Lower leg skin (tissue), 4 donors: ENCODE data around the gene GREM1. TPM values are rescaled to one million over a fixed set of nuclear protein-coding genes. Genes with fewer than 3 reads are reported as not detected.

ENCODE experiments used
- DNase-seq, 2 donors: peaks; one replicate each; pipeline ENCODE4 v3.0.0-alpha.2; 2019; ENCODE audit warnings: low spot score in 2 of 2
- H3K4me3 ChIP-seq: fragments of 200-600 bp; sonication (generic); 2 replicates; pipeline ENCODE4 v1.5.1; 2017; ENCODE audit warnings: mild to moderate bottlenecking, low read depth; ENCODE audit not compliant: poor library complexity, severe bottlenecking
- CTCF ChIP-seq, 3 donors: fragments of 450-650 bp; IDR thresholded peaks; one replicate each; pipeline ENCODE4 v1.5.1; 2016; ENCODE audit warnings: antibody characterized with exemption in 3 of 3, mild to moderate bottlenecking in 3 of 3, moderate library complexity in 2 of 3
- POLR2A ChIP-seq, 2 donors: fragments of 450-650 bp; IDR thresholded peaks; one replicate each; pipeline ENCODE4 v1.6.1; 2016 to 2017; ENCODE audit warnings: antibody characterized with exemption in 2 of 2, mild to moderate bottlenecking in 1 of 2, moderate library complexity in 1 of 2
- WGBS, 2 donors: methylation state at CpG; one replicate each; pipeline ENCODE4 v1.1.5; 2018; 5-methylcytosine and 5-hydroxymethylcytosine counted together
- intact Hi-C: fragments of 100-400 bp; cut with DNase I; formaldehyde crosslinking; loops from one replicate; pipeline ENCODE4 v1.15.0; 2023; ENCODE audit warnings: low total_unique reads
- total RNA-seq, 4 donors: library from RNA; depleted of rRNA; stranded (reverse); fragments of >200 nt; gene quantifications; one replicate each; pipeline ENCODE4 v1.1.0, GENCODE V29; 2016

The GREM1 gene
- total RNA-seq, 4 donors from 2014 or later: 1.2 to 5.5 (median 2.4) TPM

GRCh38 chr15:32736701-32737061, 18.9 kb downstream of the GREM1 start:
- no peak overlapping the region for H3K4me3 ChIP-seq
- no peak for TF ChIP-seq POLR2A (IDR thresholded peaks at IDR 0.05)
- TF ChIP-seq CTCF (IDR thresholded peaks at IDR 0.05): no peak
- intact Hi-C loops: no loop called here
- DNase-seq: no peak
- WGBS, 2 donors: 68 to 75% methylated on average over 2 of the region's 2 CpGs

- no peak for DNase-seq
- 84 to 86% methylated on average over 4 of the region's 4 CpGs for WGBS, 2 donors
- TF ChIP-seq POLR2A (IDR thresholded peaks at IDR 0.05) (no peak), CTCF (IDR thresholded peaks at IDR 0.05) (no peak)
- intact Hi-C loops: no loop called here
- H3K4me3 ChIP-seq: no peak overlapping the region
Observed at GRCh38 chr15:32737304-32737703, 19.5 kb downstream of the GREM1 start.

- intact Hi-C loops: no loop called here
- TF ChIP-seq CTCF (IDR thresholded peaks at IDR 0.05) (no peak), POLR2A (IDR thresholded peaks at IDR 0.05) (no peak)
- H3K4me3 ChIP-seq: no peak overlapping the region
- WGBS, 2 donors: 88 to 97% methylated on average over 1 of the region's 1 CpG
- DNase-seq: no peak
Observed at GRCh38 chr15:32738666-32739065, 20.9 kb downstream of the GREM1 start.

DNA sequence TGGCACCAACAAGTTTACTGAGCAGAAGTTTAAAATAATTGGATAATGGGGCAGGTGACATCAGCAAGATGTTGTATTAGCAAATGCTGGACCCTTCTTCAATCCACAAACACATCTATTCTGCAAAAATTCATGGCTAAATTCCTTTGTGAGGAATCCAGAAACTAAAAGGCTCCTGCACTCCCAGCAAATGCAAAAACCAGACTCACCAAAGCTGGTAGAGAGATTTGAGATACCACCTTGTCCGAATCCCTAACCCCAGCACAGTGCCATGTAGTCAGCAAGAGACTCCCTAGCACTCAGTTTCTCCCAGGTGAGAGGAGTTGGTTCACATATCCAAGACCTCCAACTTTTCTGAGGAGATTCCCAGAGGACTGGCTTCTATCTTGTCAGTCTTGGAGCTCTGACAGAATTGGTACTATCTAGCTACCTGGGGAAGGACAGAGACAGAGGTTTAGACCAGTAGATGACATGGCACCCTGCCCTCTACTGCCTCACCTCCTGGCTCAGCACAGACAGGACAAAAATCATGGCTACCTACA, 21.8 kb downstream of the GREM1 start:
- intact Hi-C loops: no loop called here
- H3K4me3 ChIP-seq: no peak overlapping the region
- WGBS, 2 donors: 86 to 92% methylated on average over 1 of the region's 1 CpG
- DNase-seq: no peak
- TF ChIP-seq POLR2A (IDR thresholded peaks at IDR 0.05): no peak
- TF ChIP-seq CTCF (IDR thresholded peaks at IDR 0.05): no peak

DNA sequence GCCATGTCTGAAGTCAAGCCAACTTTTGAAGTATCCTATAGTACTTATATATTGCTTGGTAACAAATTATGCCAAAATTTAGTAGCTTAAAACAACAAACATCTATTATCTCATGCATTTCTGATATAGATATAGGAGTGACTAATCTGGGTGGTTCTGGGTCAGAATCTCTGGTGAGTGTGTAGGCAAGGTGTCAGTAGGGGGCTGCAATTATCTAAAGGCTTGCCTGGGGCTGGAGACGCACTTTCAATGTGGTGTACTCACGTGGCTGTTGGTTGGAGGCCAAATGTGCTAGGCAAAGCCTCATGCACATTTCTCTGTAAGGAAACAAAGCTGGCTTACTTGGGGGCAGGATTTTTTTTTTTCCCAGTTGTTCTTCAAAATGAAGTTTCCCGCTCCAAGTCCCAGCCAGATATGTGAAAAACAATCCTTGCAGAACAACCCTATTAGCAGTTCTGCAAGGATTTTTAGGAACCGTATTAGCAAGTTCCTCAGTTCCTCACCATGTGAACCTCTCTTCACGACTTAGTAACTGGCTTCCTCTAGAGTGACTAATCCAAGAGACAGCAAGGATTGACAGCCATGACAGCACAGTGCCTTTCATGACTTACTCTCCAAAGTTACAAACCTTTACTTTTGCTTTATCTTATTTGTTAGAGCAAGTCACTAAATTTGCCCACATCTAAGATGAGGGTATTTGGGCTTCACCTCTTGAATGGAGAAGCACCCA, 25.8 kb downstream of the GREM1 start:
- no peak for TF ChIP-seq CTCF (IDR thresholded peaks at IDR 0.05)
- no peak for TF ChIP-seq POLR2A (IDR thresholded peaks at IDR 0.05)
- WGBS, 2 donors: 36 to 37% methylated on average over 5 of the region's 5 CpGs
- intact Hi-C loops: no loop called here
- H3K4me3 ChIP-seq: no peak overlapping the region
- DNase-seq: no peak
